Gastroesophageal sphincter (tissue), 3 donors: ENCODE results near the gene NTRK3.

ENCODE experiments used
- EP300 ChIP-seq: sonication (generic); formaldehyde crosslinking; IDR thresholded peaks from one replicate; pipeline ENCODE4 v1.6.1; 2017; ENCODE audit warnings: antibody characterized with exemption, mild to moderate bottlenecking
- POLR2A ChIP-seq, 2 donors: fragments of 450-650 bp; IDR thresholded peaks; one replicate each; pipeline ENCODE4 v1.6.1; 2017; ENCODE audit warnings: antibody characterized with exemption in 2 of 2, mild to moderate bottlenecking in 2 of 2, moderate library complexity in 1 of 2
- POLR2AphosphoS5 ChIP-seq: sonication (generic); formaldehyde crosslinking; IDR thresholded peaks from one replicate; pipeline ENCODE4 v1.6.1; 2017; ENCODE audit warnings: antibody characterized with exemption
- TF ChIP-seq, protein P1 (sequence below), 4 experiments: fragments of 200-600 bp in 2 of 4; fragments of 450-650 bp in 2 of 4; sonication (generic) in 1 of 4; IDR thresholded peaks; one replicate each; pipeline ENCODE4 v1.5.1; 2017 to 2019; ENCODE audit warnings: antibody characterized with exemption in 4 of 4, mild to moderate bottlenecking in 2 of 4, moderate library complexity in 2 of 4

DNA sequence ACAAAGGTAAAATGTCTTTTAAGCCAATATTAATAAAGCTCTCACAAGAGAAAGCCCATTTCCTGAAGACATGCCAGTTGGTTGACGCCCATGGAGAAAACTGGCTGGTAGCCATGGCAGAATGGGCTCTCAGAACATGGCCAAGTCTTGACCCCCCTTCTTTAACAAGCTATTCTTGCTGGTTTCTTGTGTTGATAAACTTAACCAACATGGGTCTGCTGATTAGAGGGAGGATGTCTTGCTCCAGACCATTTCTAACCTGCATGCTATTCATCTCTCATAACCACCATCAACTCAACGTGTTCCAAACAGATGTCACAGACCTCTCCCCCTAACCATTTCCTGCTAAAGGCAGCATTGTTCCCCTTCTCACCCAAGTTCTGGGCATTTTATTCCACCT lies 25.7 kb downstream of the NTRK3 start:
- no peak for TF ChIP-seq POLR2A (IDR thresholded peaks at IDR 0.05)
- TF ChIP-seq, protein P1, sequence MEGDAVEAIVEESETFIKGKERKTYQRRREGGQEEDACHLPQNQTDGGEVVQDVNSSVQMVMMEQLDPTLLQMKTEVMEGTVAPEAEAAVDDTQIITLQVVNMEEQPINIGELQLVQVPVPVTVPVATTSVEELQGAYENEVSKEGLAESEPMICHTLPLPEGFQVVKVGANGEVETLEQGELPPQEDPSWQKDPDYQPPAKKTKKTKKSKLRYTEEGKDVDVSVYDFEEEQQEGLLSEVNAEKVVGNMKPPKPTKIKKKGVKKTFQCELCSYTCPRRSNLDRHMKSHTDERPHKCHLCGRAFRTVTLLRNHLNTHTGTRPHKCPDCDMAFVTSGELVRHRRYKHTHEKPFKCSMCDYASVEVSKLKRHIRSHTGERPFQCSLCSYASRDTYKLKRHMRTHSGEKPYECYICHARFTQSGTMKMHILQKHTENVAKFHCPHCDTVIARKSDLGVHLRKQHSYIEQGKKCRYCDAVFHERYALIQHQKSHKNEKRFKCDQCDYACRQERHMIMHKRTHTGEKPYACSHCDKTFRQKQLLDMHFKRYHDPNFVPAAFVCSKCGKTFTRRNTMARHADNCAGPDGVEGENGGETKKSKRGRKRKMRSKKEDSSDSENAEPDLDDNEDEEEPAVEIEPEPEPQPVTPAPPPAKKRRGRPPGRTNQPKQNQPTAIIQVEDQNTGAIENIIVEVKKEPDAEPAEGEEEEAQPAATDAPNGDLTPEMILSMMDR (IDR thresholded peaks at IDR 0.05) = no peak
- no peak for TF ChIP-seq EP300
- no peak for TF ChIP-seq POLR2AphosphoS5
